H1 (cell line): ENCODE measurements around the gene ISL2. TPM values are rescaled to one million over a fixed set of nuclear protein-coding genes. Genes with fewer than 3 reads are reported as not detected.
A peak's percentile ranks its signal among the peaks of the same experiment; 100 is the strongest.

Experiments used
- CTCF ChIA-PET: fragments of 300-600 bp; sonication (Branson Sonifier 250); formaldehyde crosslinking; loops from one replicate; lab custom pipeline; 2021; ENCODE audit not compliant: partially characterized antibody; lab: Charles Lee
- POLR2A ChIA-PET: fragments of 300-600 bp; sonication (Branson Sonifier 250); formaldehyde crosslinking; loops from one replicate; lab custom pipeline; 2021; ENCODE audit warnings: inconsistent platforms; ENCODE audit not compliant: partially characterized antibody; lab: Charles Lee
- DNase-seq, 2 experiments: peaks; one replicate each; pipeline versions ENCODE4 v3.0.0 to v3.0.0-alpha.2; 2010 to 2022; ENCODE audit warnings: low spot score in 2 of 2, low read depth in 1 of 2, mixed read lengths in 1 of 2
- FAIRE-seq: peaks from 2 replicates; lab custom pipeline; 2011; peaks lifted over from hg19 to GRCh38; lab: Jason Lieb, UNC
- H2AFZ ChIP-seq: 2 replicates; pipeline ENCODE4 v1.8.1; 2012; ENCODE audit warnings: low read length, inconsistent platforms
- H2AK5ac ChIP-seq: 2 replicates; pipeline ENCODE4 v1.6.1; 2013; ENCODE audit warnings: low read depth, low read length
- H2BK120ac ChIP-seq: replicated peaks from 2 replicates; pipeline ENCODE3; 2013; ENCODE audit warnings: low read depth, low read length, inconsistent platforms
- H2BK12ac ChIP-seq: 2 replicates; pipeline ENCODE4 v1.6.1; 2013; ENCODE audit warnings: low read depth, low read length
- H2BK15ac ChIP-seq: 2 replicates; pipeline ENCODE4 v1.6.1; 2013; ENCODE audit warnings: low read length
- H2BK20ac ChIP-seq: 2 replicates; pipeline ENCODE4 v1.6.1; 2013; ENCODE audit warnings: low read length
- H2BK5ac ChIP-seq: 2 replicates; pipeline ENCODE4 v1.6.1; 2013; ENCODE audit warnings: low read depth, low read length
- H3K14ac ChIP-seq: 2 replicates; pipeline ENCODE4 v1.6.1; 2013; ENCODE audit warnings: inconsistent platforms; ENCODE audit not compliant: insufficient read length
- H3K18ac ChIP-seq: 2 replicates; pipeline ENCODE4 v1.6.1; 2013; ENCODE audit warnings: low read length; ENCODE audit errors: extremely low read depth
- H3K23ac ChIP-seq: 2 replicates; pipeline ENCODE4 v1.6.1; 2013; ENCODE audit warnings: inconsistent platforms; ENCODE audit not compliant: insufficient read length
- H3K23me2 ChIP-seq: 2 replicates; pipeline ENCODE4 v1.6.1; 2013; ENCODE audit warnings: low read depth, low read length
- H3K27ac ChIP-seq: 2 replicates; pipeline ENCODE4 v1.6.1; 2011; ENCODE audit warnings: low read depth, low read length, inconsistent platforms
- H3K27me3 ChIP-seq, 4 experiments: replicated peaks in 1 of 4; 1 replicate in 1 of 4; 2 replicates in 3 of 4; pipeline versions ENCODE4 v1.6.1 to v1.8.1; 2011 to 2013; ENCODE audit warnings: low read length in 3 of 4, mild to moderate bottlenecking in 3 of 4, inconsistent platforms in 2 of 4, mixed read lengths in 2 of 4, moderate library complexity in 1 of 4; ENCODE audit not compliant: control insufficient read depth in 3 of 4, insufficient read depth in 3 of 4; ENCODE audit errors: extremely low read depth in 1 of 4
- H3K36me3 ChIP-seq, 4 experiments: 2 replicates each; pipeline versions ENCODE4 v1.6.1 to v1.8.1; 2011 to 2013; ENCODE audit warnings: mild to moderate bottlenecking in 4 of 4, low read length in 3 of 4, moderate library complexity in 2 of 4, control low read depth in 1 of 4, inconsistent platforms in 1 of 4; ENCODE audit not compliant: insufficient read depth in 4 of 4, control insufficient read depth in 2 of 4
- H3K4ac ChIP-seq: replicated peaks from 2 replicates; pipeline ENCODE3; 2013; ENCODE audit warnings: low read length, low read depth, mixed read lengths, inconsistent platforms; ENCODE audit not compliant: insufficient read length
- H3K4me1 ChIP-seq, 4 experiments: replicated peaks in 1 of 4; 1 replicate in 1 of 4; 2 replicates in 3 of 4; pipeline versions ENCODE4 v1.6.1 to v1.8.1; 2011 to 2013; ENCODE audit warnings: low read length in 3 of 4, inconsistent platforms in 2 of 4, mixed read lengths in 1 of 4; ENCODE audit not compliant: insufficient read depth in 4 of 4, control insufficient read depth in 3 of 4
- H3K4me2 ChIP-seq, 2 experiments: 2 replicates each; pipeline versions ENCODE4 v1.6.1 to v1.8.1; 2011 to 2013; ENCODE audit warnings: low read depth in 2 of 2, low read length in 2 of 2, control low read depth in 1 of 2, inconsistent platforms in 1 of 2, mild to moderate bottlenecking in 1 of 2; ENCODE audit not compliant: insufficient read depth in 1 of 2
- H3K4me3 ChIP-seq, 4 experiments: fragments of 200-600, 300-600 bp in 1 of 4; sonication (generic), shearing (Covaris generic), sonication (Bioruptor Twin) in 1 of 4; 2 replicates each; pipeline versions ENCODE4 v1.5.1 to v1.8.1; 2011 to 2016; ENCODE audit warnings: low read length in 4 of 4, low read depth in 3 of 4, control low read depth in 2 of 4, inconsistent platforms in 2 of 4, mild to moderate bottlenecking in 2 of 4, mixed read lengths in 1 of 4, moderate library complexity in 1 of 4; ENCODE audit not compliant: insufficient read depth in 2 of 4; ENCODE audit errors: extremely low read depth in 1 of 4
- H3K56ac ChIP-seq: replicated peaks from 2 replicates; pipeline ENCODE3; 2013; ENCODE audit warnings: low read depth, mild to moderate bottlenecking, mixed read lengths, low read length, inconsistent platforms; ENCODE audit not compliant: insufficient read length
- H3K79me1 ChIP-seq: 2 replicates; pipeline ENCODE4 v1.6.1; 2013; ENCODE audit warnings: low read depth, low read length, control low read depth
- H3K79me2 ChIP-seq, 2 experiments: 2 replicates each; pipeline versions ENCODE4 v1.6.1 to v1.8.1; 2012 to 2013; ENCODE audit warnings: low read length in 2 of 2, mild to moderate bottlenecking in 2 of 2, inconsistent platforms in 1 of 2; ENCODE audit not compliant: insufficient read depth in 2 of 2, control insufficient read depth in 1 of 2
- H3K9ac ChIP-seq, 4 experiments: replicated peaks in 1 of 4; 1 replicate in 1 of 4; 2 replicates in 3 of 4; pipeline versions ENCODE4 v1.6.1 to v1.8.1; 2011 to 2013; ENCODE audit warnings: low read depth in 3 of 4, low read length in 3 of 4, control low read depth in 2 of 4, mild to moderate bottlenecking in 2 of 4, moderate library complexity in 2 of 4, inconsistent platforms in 1 of 4; ENCODE audit errors: extremely low read depth in 1 of 4
- H3K9me3 ChIP-seq, 2 experiments: 2 replicates each; pipeline versions ENCODE4 v1.6.1 to v1.8.1; 2012 to 2013; ENCODE audit warnings: mild to moderate bottlenecking in 2 of 2, moderate library complexity in 2 of 2, control low read depth in 1 of 2, inconsistent platforms in 1 of 2, low read depth in 1 of 2, low read length in 1 of 2, mixed read lengths in 1 of 2; ENCODE audit not compliant: insufficient read depth in 2 of 2
- H4K20me1 ChIP-seq, 2 experiments: replicated peaks in 1 of 2; 2 replicates each; pipeline versions ENCODE3 to v1.8.1; 2011 to 2013; ENCODE audit warnings: inconsistent platforms in 2 of 2, low read length in 2 of 2, mild to moderate bottlenecking in 1 of 2; ENCODE audit not compliant: insufficient read depth in 2 of 2, control insufficient read depth in 1 of 2
- H4K5ac ChIP-seq: 2 replicates; pipeline ENCODE4 v1.6.1; 2013; ENCODE audit warnings: low read length, low read depth, mixed read lengths, inconsistent platforms; ENCODE audit not compliant: insufficient read length
- H4K8ac ChIP-seq: 2 replicates; pipeline ENCODE4 v1.8.0; 2013; ENCODE audit warnings: mild to moderate bottlenecking, moderate library complexity, low read length, inconsistent platforms; ENCODE audit not compliant: insufficient read depth; ENCODE audit errors: extremely low read depth
- H4K91ac ChIP-seq: replicated peaks from 2 replicates; pipeline ENCODE3; 2013; ENCODE audit warnings: low read length, mixed read lengths, inconsistent platforms; ENCODE audit not compliant: insufficient read length
- ASH2L ChIP-seq: fragments of 200-600, 300-600 bp; sonication (generic); IDR thresholded peaks from one replicate; pipeline ENCODE4 v1.7.1; 2017; ENCODE audit warnings: low read length
- BACH1 ChIP-seq: IDR thresholded peaks from 2 replicates; pipeline ENCODE4 v1.6.1; 2012; ENCODE audit warnings: low read length, improper control_type of control experiment
- RAD21 ChIP-seq, 2 experiments: IDR thresholded peaks in 1 of 2; conservative IDR thresholded peaks in 1 of 2; 2 replicates each; pipeline ENCODE4 v1.6.1; 2011; ENCODE audit warnings: low read depth in 2 of 2, low read length in 2 of 2, improper control_type of control experiment in 1 of 2, inconsistent platforms in 1 of 2, mild to moderate bottlenecking in 1 of 2, moderate library complexity in 1 of 2
- RFX5 ChIP-seq: IDR thresholded peaks from 2 replicates; pipeline ENCODE4 v1.6.1; 2011; ENCODE audit warnings: low read depth, low read length, improper control_type of control experiment, borderline replicate concordance
- RXRA ChIP-seq: IDR thresholded peaks from 2 replicates; pipeline ENCODE4 v1.6.1; 2011; ENCODE audit warnings: low read depth, mild to moderate bottlenecking, low read length, moderate library complexity; ENCODE audit not compliant: insufficient read depth
- SP2 ChIP-seq: IDR thresholded peaks from 2 replicates; pipeline ENCODE4 v1.6.1; 2012; ENCODE audit warnings: mild to moderate bottlenecking, low read length, inconsistent platforms
- ZNF274 ChIP-seq: IDR thresholded peaks from 2 replicates; pipeline ENCODE4 v1.7.0; 2012; ENCODE audit warnings: low read length, borderline replicate concordance; ENCODE audit errors: extremely low read depth
- WGBS, 2 experiments: shearing (Covaris generic) in 1 of 2; methylation state at CpG; one replicate each; pipeline versions ENCODE4 v1.1.6 to v1.1.7; 2013 to 2015; ENCODE audit warnings: low lambda C conversion rate in 2 of 2, mixed read lengths in 2 of 2, inconsistent platforms in 1 of 2, low coverage in 1 of 2, missing lambda C conversion rate in 1 of 2; ENCODE audit not compliant: insufficient replicate concordance in 2 of 2, insufficient coverage in 1 of 2, insufficient read length in 1 of 2; ENCODE audit errors: extremely low coverage in 1 of 2, missing lambda C conversion rate in 1 of 2; 5-methylcytosine and 5-hydroxymethylcytosine counted together
- polyA plus RNA-seq, 7 experiments: library from polyadenylated mRNA; depleted of rRNA in 3 of 7; stranded (reverse) in 5 of 7; unstranded in 2 of 7; fragments of >200 nt in 5 of 7; fragments of 200-250 nt in 2 of 7; gene quantifications; 1 replicate in 5 of 7; 2 replicates in 1 of 7; 4 replicates in 1 of 7; pipeline versions ENCODE4 v1.2.1 to v1.2.3, GENCODE V29; 2011 to 2013; ENCODE audit warnings: missing spikeins in 2 of 7, mixed read lengths in 2 of 7
- total RNA-seq: library from RNA; stranded (reverse); fragmentation: NEBNext Ultra II Directional; extraction: Animal tissue kit (Norgen Biotek cat#: 25700); gene quantifications from 2 replicates; pipeline ENCODE4 v1.2.1, GENCODE V29; 2021
- TF ChIP-seq, protein P1 (sequence below), 3 experiments: IDR thresholded peaks; 1 replicate in 2 of 3; 2 replicates in 1 of 3; pipeline versions ENCODE4 v1.5.1 to v1.6.1; 2011; ENCODE audit warnings: low read length in 3 of 3, mild to moderate bottlenecking in 3 of 3, inconsistent platforms in 2 of 3, low read depth in 1 of 3, moderate library complexity in 1 of 3; ENCODE audit not compliant: insufficient read depth in 1 of 3; ENCODE audit errors: control extremely low read depth in 1 of 3

Gene ISL2
- total and polyA plus RNA-seq, 2 of the 8 experiments (the other 6 are each of a cell fraction or from before 2014, with no cell fraction given): 0.32 to 0.99 TPM

DNA sequence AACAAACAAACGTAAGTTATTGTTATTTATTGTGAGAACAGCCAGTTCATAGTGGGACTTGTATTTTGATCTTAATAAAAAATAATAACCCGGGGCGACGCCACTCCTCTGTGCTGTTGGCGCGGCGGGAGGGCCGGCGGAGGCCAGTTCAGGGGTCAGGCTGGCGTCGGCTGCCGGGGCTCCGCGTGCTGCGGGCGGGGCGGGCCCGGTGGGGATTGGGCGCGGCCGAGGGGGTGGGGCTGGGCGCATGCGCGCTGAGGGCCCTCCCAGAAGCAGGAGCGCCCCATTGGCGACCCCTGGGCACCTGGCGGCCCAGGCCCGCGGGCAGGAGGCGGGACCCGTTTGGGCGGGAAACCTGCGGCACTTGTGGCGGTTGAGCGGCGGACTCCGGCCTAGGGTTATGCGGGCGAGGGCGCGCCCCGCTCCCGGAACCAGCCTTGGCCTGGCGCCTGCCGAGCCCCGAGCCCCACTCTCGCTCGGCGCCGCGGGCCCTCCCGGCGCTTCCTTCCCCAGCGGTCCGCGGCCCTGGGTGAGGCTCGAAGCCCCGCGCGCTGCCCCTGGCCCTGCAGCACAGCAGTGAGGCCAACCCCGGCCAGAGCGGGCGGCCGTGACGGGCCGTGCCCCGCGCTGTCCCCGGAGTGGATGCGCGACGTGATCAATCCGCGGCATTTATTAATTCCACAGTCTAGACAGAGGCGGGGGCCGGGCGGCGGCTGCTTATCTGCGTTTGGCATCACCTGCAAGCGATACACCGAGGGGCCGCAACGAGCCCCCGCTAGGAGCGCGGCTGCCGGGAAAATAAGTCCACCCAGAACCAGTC lies 6.0 kb downstream of the ISL2 start:
- WGBS, 2 experiments: 8% methylated on average over 64 of the region's 87 CpGs; no CpG with 5 or more reads in 1 of the 2 experiments
- Histone ChIP-seq H3K18ac (no peak overlapping the region), H4K20me1 (peaks cover 12 to 29% of the 10 kb centered on the region in 2 experiments), H3K27me3 (peaks cover 89 to 100% (median 95%) of the 10 kb centered on the region in 4 experiments), H3K23ac (no peak overlapping the region), H4K91ac (no peak overlapping the region), H4K8ac (peak overlapping the region; percentile 28; the same call in 1 of the 2 replicates), H2BK120ac (no peak overlapping the region), H3K9me3 (peaks cover 0 to 10% of the 10 kb centered on the region in 2 experiments; a peak in 1 of 4 replicates), H2BK5ac (no peak overlapping the region), H3K27ac (no peak overlapping the region), H3K9ac (no peak overlapping the region), H3K4ac (no peak overlapping the region), H3K14ac (no peak overlapping the region), H2BK20ac (no peak overlapping the region), H3K4me3 (peak overlapping the region in 1 of 4 experiments; percentile 55; a peak in 2 of 8 replicates), H3K79me2 (no peaks in the 10 kb centered on the region), H2BK12ac (0 out of 2 replicates have a peak overlapping the region, but pooled peaks have one; percentile 17), H3K23me2 (peaks cover 13% of the 10 kb centered on the region; the same call in 1 of the 2 replicates), H3K4me2 (peak overlapping the region; percentile 52 to 80), H2BK15ac (no peak overlapping the region), H2AK5ac (no peak overlapping the region), H3K56ac (no peak overlapping the region), H3K79me1 (no peaks in the 10 kb centered on the region), H2AFZ (no peak overlapping the region), H4K5ac (no peak overlapping the region), H3K36me3 (peaks cover 0 to 24% (median 0%) of the 10 kb centered on the region in 4 experiments; a peak in 1 of 8 replicates), H3K4me1 (peaks cover 0 to 38% (median 25%) of the 10 kb centered on the region in 4 experiments; a peak in 6 of 7 replicates)
- DNase-seq (peak in 1 of 2 experiments; percentile 87), FAIRE-seq (no peak)
- POLR2A ChIA-PET: interaction anchor here (1.2 kb wide), 1 partner anchor 9 kb away, joined by 3 read pairs; no protein-coding TSS in a partner anchor
- CTCF ChIA-PET: interaction anchor here (1.3 kb wide), 3 partner anchors 107 to 157 kb away, joined by 3 to 5 read pairs (median 3); no protein-coding TSS in a partner anchor
- TF ChIP-seq RAD21 (IDR thresholded peaks at IDR 0.05 in 1 of 2, conservative IDR thresholded peaks at IDR 0.05 in 1 of 2; ENCODE audit: low read depth in 2 of 2, low read length in 2 of 2) (no peak), ASH2L (no peak), SP2 (no peak), RXRA (no peak), ZNF274 (no peak), RFX5 (no peak), BACH1 (no peak)
- TF ChIP-seq, protein P1, sequence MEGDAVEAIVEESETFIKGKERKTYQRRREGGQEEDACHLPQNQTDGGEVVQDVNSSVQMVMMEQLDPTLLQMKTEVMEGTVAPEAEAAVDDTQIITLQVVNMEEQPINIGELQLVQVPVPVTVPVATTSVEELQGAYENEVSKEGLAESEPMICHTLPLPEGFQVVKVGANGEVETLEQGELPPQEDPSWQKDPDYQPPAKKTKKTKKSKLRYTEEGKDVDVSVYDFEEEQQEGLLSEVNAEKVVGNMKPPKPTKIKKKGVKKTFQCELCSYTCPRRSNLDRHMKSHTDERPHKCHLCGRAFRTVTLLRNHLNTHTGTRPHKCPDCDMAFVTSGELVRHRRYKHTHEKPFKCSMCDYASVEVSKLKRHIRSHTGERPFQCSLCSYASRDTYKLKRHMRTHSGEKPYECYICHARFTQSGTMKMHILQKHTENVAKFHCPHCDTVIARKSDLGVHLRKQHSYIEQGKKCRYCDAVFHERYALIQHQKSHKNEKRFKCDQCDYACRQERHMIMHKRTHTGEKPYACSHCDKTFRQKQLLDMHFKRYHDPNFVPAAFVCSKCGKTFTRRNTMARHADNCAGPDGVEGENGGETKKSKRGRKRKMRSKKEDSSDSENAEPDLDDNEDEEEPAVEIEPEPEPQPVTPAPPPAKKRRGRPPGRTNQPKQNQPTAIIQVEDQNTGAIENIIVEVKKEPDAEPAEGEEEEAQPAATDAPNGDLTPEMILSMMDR (IDR thresholded peaks at IDR 0.05; ENCODE audit: control extremely low read depth in 1 of 3, insufficient read depth in 1 of 3, low read depth in 1 of 3, low read length in 3 of 3): no peak
